ENCODE data around the gene PRDM11. TPM values are rescaled to one million over a fixed set of nuclear protein-coding genes. Genes with fewer than 3 reads are reported as not detected.

Gene PRDM11
- total RNA-seq, 1 donor from 2014 or later = 7.5 TPM

DNA sequence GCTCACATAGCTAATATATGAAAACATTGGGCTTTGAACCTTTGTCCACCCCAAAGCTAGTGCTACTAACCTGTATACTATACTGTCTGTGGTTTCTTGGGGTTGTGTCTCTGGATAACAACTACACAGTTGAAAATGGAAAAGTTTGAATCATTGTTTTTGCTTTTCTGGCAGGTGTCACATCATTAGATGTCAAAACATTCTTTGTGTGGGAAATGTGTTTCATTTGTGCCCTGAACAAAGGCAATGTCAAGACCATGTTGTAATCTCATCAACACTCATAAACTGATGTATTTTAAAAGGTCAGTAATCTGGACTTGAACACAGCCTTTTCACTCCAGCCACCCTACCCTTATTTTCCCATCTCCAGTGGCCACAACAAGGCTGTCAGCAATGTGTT, 123.2 kb downstream of the PRDM11 start:
- H3K36me3 Mint-ChIP-seq (ENCODE audit: unreplicated experiment) = no peaks in the 10 kb centered on the region
- no peaks in the 10 kb centered on the region for H3K27me3 Mint-ChIP-seq (ENCODE audit: unreplicated experiment)
- no peak overlapping the region for H3K4me3 Mint-ChIP-seq (ENCODE audit: unreplicated experiment)
- no peak overlapping the region for H3K27ac Mint-ChIP-seq (ENCODE audit: unreplicated experiment)
- DNase-seq = no peak
- H3K4me1 Mint-ChIP-seq (ENCODE audit: low read depth, unreplicated experiment) = peaks cover 4% of the 10 kb centered on the region
- H3K9me3 Mint-ChIP-seq (ENCODE audit: unreplicated experiment) = peaks cover 3% of the 10 kb centered on the region
- TF ChIP-seq, protein P1, sequence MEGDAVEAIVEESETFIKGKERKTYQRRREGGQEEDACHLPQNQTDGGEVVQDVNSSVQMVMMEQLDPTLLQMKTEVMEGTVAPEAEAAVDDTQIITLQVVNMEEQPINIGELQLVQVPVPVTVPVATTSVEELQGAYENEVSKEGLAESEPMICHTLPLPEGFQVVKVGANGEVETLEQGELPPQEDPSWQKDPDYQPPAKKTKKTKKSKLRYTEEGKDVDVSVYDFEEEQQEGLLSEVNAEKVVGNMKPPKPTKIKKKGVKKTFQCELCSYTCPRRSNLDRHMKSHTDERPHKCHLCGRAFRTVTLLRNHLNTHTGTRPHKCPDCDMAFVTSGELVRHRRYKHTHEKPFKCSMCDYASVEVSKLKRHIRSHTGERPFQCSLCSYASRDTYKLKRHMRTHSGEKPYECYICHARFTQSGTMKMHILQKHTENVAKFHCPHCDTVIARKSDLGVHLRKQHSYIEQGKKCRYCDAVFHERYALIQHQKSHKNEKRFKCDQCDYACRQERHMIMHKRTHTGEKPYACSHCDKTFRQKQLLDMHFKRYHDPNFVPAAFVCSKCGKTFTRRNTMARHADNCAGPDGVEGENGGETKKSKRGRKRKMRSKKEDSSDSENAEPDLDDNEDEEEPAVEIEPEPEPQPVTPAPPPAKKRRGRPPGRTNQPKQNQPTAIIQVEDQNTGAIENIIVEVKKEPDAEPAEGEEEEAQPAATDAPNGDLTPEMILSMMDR (IDR thresholded peaks at IDR 0.05; ENCODE audit: partially characterized antibody, unreplicated experiment) = no peak

DNA sequence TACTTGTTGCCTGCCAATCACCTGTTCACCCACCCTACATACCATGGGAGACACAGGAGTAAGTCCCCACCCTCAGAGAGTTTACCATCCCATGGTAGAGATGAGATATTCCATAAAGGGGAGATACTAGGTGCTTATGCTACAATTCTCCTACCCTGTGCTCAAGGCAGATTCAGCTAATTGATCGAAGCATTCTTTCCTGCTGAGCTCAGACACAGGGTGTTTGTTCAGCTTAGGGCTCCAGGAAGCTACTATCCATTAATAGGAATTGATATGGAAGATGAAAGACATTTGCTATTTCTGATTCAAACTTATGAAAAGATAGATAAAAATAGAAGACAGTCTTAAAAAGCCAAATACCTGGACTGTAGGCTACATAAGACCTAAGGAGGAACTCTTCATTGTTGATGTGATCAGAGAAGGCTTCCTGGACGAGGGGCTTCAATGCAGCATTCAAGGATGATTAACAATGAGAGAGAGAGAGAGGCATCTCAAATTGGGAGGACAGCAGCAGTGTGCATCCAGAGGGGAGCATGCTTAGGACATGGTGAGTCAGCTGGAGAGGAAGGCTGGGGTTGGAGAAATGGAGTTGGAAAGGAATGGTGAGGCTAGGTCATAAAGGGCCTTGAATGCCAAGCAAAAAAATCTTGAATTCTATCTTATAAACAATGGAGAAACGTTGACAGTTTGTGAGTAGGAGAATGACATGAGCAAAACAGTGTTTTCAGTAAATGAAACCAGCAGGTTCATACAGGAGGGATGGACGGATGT, 124.7 kb downstream of the PRDM11 start:
- H3K27ac Mint-ChIP-seq (ENCODE audit: unreplicated experiment) = no peak overlapping the region
- peaks cover 3% of the 10 kb centered on the region for H3K9me3 Mint-ChIP-seq (ENCODE audit: unreplicated experiment)
- no peaks in the 10 kb centered on the region for H3K27me3 Mint-ChIP-seq (ENCODE audit: unreplicated experiment)
- TF ChIP-seq, protein P1 (IDR thresholded peaks at IDR 0.05; ENCODE audit: partially characterized antibody, unreplicated experiment) = no peak
- H3K36me3 Mint-ChIP-seq (ENCODE audit: unreplicated experiment) = no peaks in the 10 kb centered on the region
- H3K4me3 Mint-ChIP-seq (ENCODE audit: unreplicated experiment) = no peak overlapping the region
- DNase-seq = no peak
- H3K4me1 Mint-ChIP-seq (ENCODE audit: low read depth, unreplicated experiment) = peaks cover 7% of the 10 kb centered on the region

DNA sequence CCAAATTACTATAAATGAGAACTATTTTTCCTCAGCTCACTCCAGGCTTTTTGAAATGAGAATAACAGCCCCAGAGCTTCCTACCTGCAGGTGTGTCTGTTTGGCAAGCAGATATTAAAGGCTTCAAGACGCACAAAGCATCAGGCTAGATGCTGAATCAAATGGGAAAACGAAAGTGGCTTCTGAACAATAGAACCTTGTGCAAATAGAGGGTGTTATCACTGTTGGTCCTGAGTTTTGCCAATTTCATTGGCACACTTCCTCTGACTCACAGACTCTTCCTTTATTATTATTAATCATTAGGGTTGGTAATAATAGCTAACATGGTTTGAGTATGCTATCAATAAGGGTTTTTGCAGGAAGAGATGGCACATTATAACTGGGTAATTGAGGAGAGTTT, 126.3 kb downstream of the PRDM11 start:
- Mint-ChIP-seq H3K36me3 (ENCODE audit: unreplicated experiment) (peaks cover 2% of the 10 kb centered on the region), H3K27me3 (ENCODE audit: unreplicated experiment) (no peaks in the 10 kb centered on the region), H3K4me1 (ENCODE audit: low read depth, unreplicated experiment) (peaks cover 7% of the 10 kb centered on the region), H3K27ac (ENCODE audit: unreplicated experiment) (no peak overlapping the region), H3K4me3 (ENCODE audit: unreplicated experiment) (no peak overlapping the region), H3K9me3 (ENCODE audit: unreplicated experiment) (peaks cover 3% of the 10 kb centered on the region)
- DNase-seq = no peak
- TF ChIP-seq, protein P1 (IDR thresholded peaks at IDR 0.05; ENCODE audit: partially characterized antibody, unreplicated experiment) = no peak

DNA sequence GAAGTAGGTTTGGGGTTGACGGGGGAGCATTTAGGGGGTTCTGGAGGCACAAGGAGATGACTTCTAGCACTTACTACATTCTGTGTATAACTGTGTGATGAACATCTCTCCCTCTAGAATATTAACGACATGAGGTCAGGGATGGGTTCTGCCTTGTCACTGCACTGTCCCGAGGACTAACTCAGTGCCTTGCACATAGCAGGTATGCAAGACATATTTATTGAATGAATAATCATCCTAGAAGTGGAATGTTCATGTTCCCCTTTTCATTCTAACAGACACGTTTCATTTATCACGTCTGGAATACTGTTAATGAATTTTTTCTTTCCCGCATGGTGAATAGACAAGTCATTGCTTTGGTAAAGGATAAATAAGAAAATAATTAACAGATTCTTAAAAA, 127.1 kb downstream of the PRDM11 start:
- Mint-ChIP-seq H3K27me3 (ENCODE audit: unreplicated experiment) (no peaks in the 10 kb centered on the region), H3K4me1 (ENCODE audit: low read depth, unreplicated experiment) (peaks cover 3% of the 10 kb centered on the region), H3K36me3 (ENCODE audit: unreplicated experiment) (peaks cover 10% of the 10 kb centered on the region), H3K4me3 (ENCODE audit: unreplicated experiment) (no peak overlapping the region), H3K27ac (ENCODE audit: unreplicated experiment) (no peak overlapping the region), H3K9me3 (ENCODE audit: unreplicated experiment) (peaks cover 3% of the 10 kb centered on the region)
- no peak for DNase-seq
- TF ChIP-seq, protein P1 (IDR thresholded peaks at IDR 0.05; ENCODE audit: partially characterized antibody, unreplicated experiment) = no peak

DNA sequence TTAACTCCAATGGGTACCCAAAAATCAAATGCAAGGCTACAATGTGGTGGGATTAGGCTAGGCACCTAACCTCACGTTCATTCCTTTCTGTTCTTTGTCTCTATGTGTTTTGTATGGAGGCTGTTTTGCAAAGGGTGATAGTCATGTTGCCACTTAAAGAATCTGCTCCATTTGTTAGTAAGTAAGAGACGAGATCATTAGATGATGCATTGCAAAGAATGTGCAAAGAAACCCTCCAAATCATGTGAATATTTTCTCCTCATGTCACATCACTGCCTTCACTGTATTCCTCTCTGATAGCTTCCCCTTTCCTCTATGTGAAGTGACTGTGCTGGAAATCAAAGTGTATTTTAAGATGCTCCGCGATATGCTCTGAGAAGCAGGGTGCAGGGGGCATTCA, 127.8 kb downstream of the PRDM11 start:
- no peaks in the 10 kb centered on the region for H3K9me3 Mint-ChIP-seq (ENCODE audit: unreplicated experiment)
- peaks cover 11% of the 10 kb centered on the region for H3K36me3 Mint-ChIP-seq (ENCODE audit: unreplicated experiment)
- no peak overlapping the region for H3K27ac Mint-ChIP-seq (ENCODE audit: unreplicated experiment)
- no peak overlapping the region for H3K4me3 Mint-ChIP-seq (ENCODE audit: unreplicated experiment)
- H3K27me3 Mint-ChIP-seq (ENCODE audit: unreplicated experiment) = no peaks in the 10 kb centered on the region
- peaks cover 3% of the 10 kb centered on the region for H3K4me1 Mint-ChIP-seq (ENCODE audit: low read depth, unreplicated experiment)
- DNase-seq = no peak
- TF ChIP-seq, protein P1 (IDR thresholded peaks at IDR 0.05; ENCODE audit: partially characterized antibody, unreplicated experiment) = no peak

Data from glutamatergic neuron (in vitro differentiated cells).